ENCODE results near the gene TAF4. TPM values are rescaled to one million over a fixed set of nuclear protein-coding genes. Genes with fewer than 3 reads are reported as not detected.

Gene TAF4
- total and polyA plus RNA-seq, 2 donors (not counting 3 experiments of a cell fraction or from before 2014, with no cell fraction given), result 6.1 to 19.5 TPM

GRCh38 chr20:62009869-62010445 lies 55.7 kb downstream of the TAF4 start:
- no peaks in the 10 kb centered on the region for H3K9me3 ChIP-seq (replicated peaks; ENCODE audit: control insufficient read depth, insufficient read depth, low read length)
- no peak overlapping the region for H3K9ac ChIP-seq (replicated peaks; ENCODE audit: extremely low read depth, insufficient read depth, low read length)
- TF ChIP-seq CTCF (IDR thresholded peaks at IDR 0.05; ENCODE audit: extremely low read depth in 1 of 2, insufficient read depth in 1 of 2, low read depth in 1 of 2, low read length in 2 of 2) (no peak), POLR2AphosphoS5 (IDR thresholded peaks at IDR 0.05; ENCODE audit: insufficient read depth, low read depth, low read length) (no peak), JUN (IDR thresholded peaks at IDR 0.05; ENCODE audit: borderline replicate concordance, insufficient read depth, insufficient read length, low read depth) (no peak), MAX (IDR thresholded peaks at IDR 0.05; ENCODE audit: insufficient read depth, insufficient read length) (no peak), MYC (IDR thresholded peaks at IDR 0.05; ENCODE audit: low read depth, low read length) (no peak), EZH2 (IDR thresholded peaks at IDR 0.05; ENCODE audit: borderline replicate concordance, low read depth, low read length, severe bottlenecking) (no peak), GATA2 (IDR thresholded peaks at IDR 0.05; ENCODE audit: insufficient read depth, insufficient read length, low read depth, low read length) (no peak), FOS (IDR thresholded peaks at IDR 0.05; ENCODE audit: borderline replicate concordance, insufficient read depth, low read length) (no peak), POLR2A (IDR thresholded peaks at IDR 0.05; ENCODE audit: low read depth, low read length) (no peak)
- H3K4me3 ChIP-seq (replicated peaks in 1 of 3; ENCODE audit: insufficient read depth in 1 of 3, low read depth in 1 of 3, low read length in 3 of 3), result no peak overlapping the region
- H2AFZ ChIP-seq (ENCODE audit: low read depth, low read length), result no peak overlapping the region
- intact Hi-C loops (cut with micrococcal nuclease), result loop anchor here (1.0 to 10.0 kb wide), 5 partner anchors 52 to 293 kb away; partner anchors contain the start of genes ADRM1 and LSM14B
- dilution Hi-C loops (cut with MboI; ENCODE audit: extremely low pct_ligation_motif_present, low sequenced_read_pairs), result no loop called here
- H4K20me1 ChIP-seq (replicated peaks; ENCODE audit: control insufficient read depth, extremely low read depth, insufficient read depth, low read length), result no peaks in the 10 kb centered on the region
- no peak overlapping the region for H3K27ac ChIP-seq (ENCODE audit: insufficient read depth, low read depth, low read length)
- FAIRE-seq (no peak), DNase-seq (ENCODE audit: low read depth, low spot score) (no peak)
- H3K9me1 ChIP-seq (replicated peaks; ENCODE audit: control insufficient read depth, extremely low read depth, insufficient read depth, low read length), result no peaks in the 10 kb centered on the region
- no TSS peak for BruUV-seq (replicated peaks)
- ChIA-PET CTCF (interaction anchor here (1.1 to 2.4 kb wide), 10 partner anchors 8 to 607 kb away, joined by 3 to 75 read pairs (median 10); partner anchors contain the start of gene LSM14B), POLR2A (no interaction called here)
- no peak overlapping the region for H3K4me2 ChIP-seq (ENCODE audit: insufficient read depth, low read length)
- peaks cover 7 to 30% of the 10 kb centered on the region in 2 experiments for H3K36me3 ChIP-seq (ENCODE audit: control insufficient read depth in 2 of 2, extremely low read depth in 1 of 2, insufficient read depth in 2 of 2, low read length in 2 of 2)
- H3K79me2 ChIP-seq (ENCODE audit: control insufficient read depth, insufficient read depth, low read length), result peaks cover 5% of the 10 kb centered on the region
- no peaks in the 10 kb centered on the region for H3K4me1 ChIP-seq (ENCODE audit: control insufficient read depth, extremely low read depth, insufficient read depth, low read length)
- H3K27me3 ChIP-seq (ENCODE audit: control insufficient read depth in 2 of 2, insufficient read depth in 2 of 2, low read length in 2 of 2), result no peaks in the 10 kb centered on the region

All from endothelial cell of umbilical vein (primary cell).